HG03025 (cell line): ENCODE measurements around the gene TOMM40.
"Not testable (repeated sequence)": the region's sequence is repeated elsewhere in the genome, so short reads cannot be mapped to it uniquely, and the experiment has no call there.

Source experiments
- ATAC-seq: cut with Tn5 transposase; IDR thresholded peaks from one replicate; pipeline ENCODE4 v1.9.1; 2021; ENCODE audit warnings: mild to moderate bottlenecking, moderate library complexity; ENCODE audit not compliant: unreplicated experiment, low FRiP score

The TOMM40 gene

GRCh38 chr19:44924243-44924725 is 33.2 kb downstream of the TOMM40 start:
- ATAC-seq, result no peak

- no peak for ATAC-seq
These were observed 34.2 kb downstream of the TOMM40 start for GRCh38 chr19:44925114-44925891.

- not testable (repeated sequence) for ATAC-seq
These were observed 35.4 kb downstream of the TOMM40 start for GRCh38 chr19:44926245-44927077.

GRCh38 chr19:44927746-44928145 is 36.7 kb downstream of the TOMM40 start:
- ATAC-seq, result no peak

GRCh38 chr19:44930088-44930487 is 39.0 kb downstream of the TOMM40 start:
- no peak for ATAC-seq

- no peak for ATAC-seq
These were observed 40.5 kb downstream of the TOMM40 start for GRCh38 chr19:44931541-44931940.

GRCh38 chr19:44939668-44940067 is 48.6 kb downstream of the TOMM40 start:
- ATAC-seq, result no peak

- ATAC-seq, result no peak
These were observed 51.1 kb downstream of the TOMM40 start, which contains the start of gene APOC4 for GRCh38 chr19:44942067-44942571. Gene APOC4, plus strand, starts transcription at chr19:44942237. Its CDS starts 41 bp downstream, at chr19:44942278.

- no peak for ATAC-seq
These were observed 52.8 kb downstream of the TOMM40 start for GRCh38 chr19:44943801-44944249.

- ATAC-seq, result no peak
These were observed 56.1 kb downstream of the TOMM40 start for GRCh38 chr19:44947041-44947581.

GRCh38 chr19:44948237-44948636 is 57.2 kb downstream of the TOMM40 start:
- ATAC-seq, result no peak

GRCh38 chr19:44948763-44949374 is 57.8 kb downstream of the TOMM40 start:
- no peak for ATAC-seq

- ATAC-seq, result no peak
These were observed 58.5 kb downstream of the TOMM40 start for GRCh38 chr19:44949550-44949949.

GRCh38 chr19:44951179-44952159 is 60.4 kb downstream of the TOMM40 start:
- no peak for ATAC-seq
